Activated CD4-positive, alpha-beta T cell treated with anti-CD3 and anti-CD28 coated beads for 36 hours (primary cell): Measurements from ENCODE around the gene LMOD2. TPM values are rescaled to one million over a fixed set of nuclear protein-coding genes. Genes with fewer than 3 reads are reported as not detected.

ENCODE experiments used
- ATAC-seq: fragments of 200-7000 bp; cut with Tn5 transposase; one replicate; pipeline ENCODE4 v1.10.0; 2021; ENCODE audit warnings: mild to moderate bottlenecking, moderate library complexity
- CTCF ChIA-PET: fragments of 350-600 bp; sonication (Branson Sonifier 250); formaldehyde crosslinking; loops from one replicate; lab custom pipeline; 2021; ENCODE audit warnings: antibody characterized with exemption; lab: Charles Lee
- POLR2A ChIA-PET: fragments of 350-600 bp; sonication (Branson Sonifier 250); formaldehyde crosslinking; loops from one replicate; lab custom pipeline; 2021; ENCODE audit warnings: antibody characterized with exemption, inconsistent platforms; lab: Charles Lee
- DNase-seq: peaks from one replicate; pipeline ENCODE4 v3.0.0-alpha.2; 2020
- H3K27ac Mint-ChIP-seq: one replicate; pipeline ENCODE4 v1.8.0; 2021; ENCODE audit warnings: mixed read lengths
- H3K27me3 Mint-ChIP-seq: one replicate; pipeline ENCODE4 v1.8.0; 2021; ENCODE audit warnings: mixed read lengths
- H3K36me3 Mint-ChIP-seq: one replicate; pipeline ENCODE4 v1.8.0; 2021; ENCODE audit warnings: low read depth, mixed read lengths
- H3K4me1 Mint-ChIP-seq: one replicate; pipeline ENCODE4 v1.8.0; 2021; ENCODE audit warnings: mixed read lengths
- H3K4me3 Mint-ChIP-seq: one replicate; pipeline ENCODE4 v1.8.0; 2021; ENCODE audit warnings: mild to moderate bottlenecking, moderate library complexity, mixed read lengths
- H3K9me3 Mint-ChIP-seq: one replicate; pipeline ENCODE4 v1.8.0; 2021; ENCODE audit warnings: low read depth, mixed read lengths
- intact Hi-C, 2 experiments: fragments of 100-400 bp; cut with DNase I in 1 of 2; cut with micrococcal nuclease in 1 of 2; formaldehyde crosslinking; loops; one replicate each; pipeline versions ENCODE4 v1.14.2 to v1.15.1; 2022 to 2024; cut with DNase I, micrococcal nuclease
- total RNA-seq, 2 experiments: library from RNA; stranded (reverse); gene quantifications; one replicate each; pipeline ENCODE4 v1.2.3, GENCODE V29; 2021

LMOD2 gene
- total RNA-seq, 2 experiments from 2014 or later, result not detected

DNA sequence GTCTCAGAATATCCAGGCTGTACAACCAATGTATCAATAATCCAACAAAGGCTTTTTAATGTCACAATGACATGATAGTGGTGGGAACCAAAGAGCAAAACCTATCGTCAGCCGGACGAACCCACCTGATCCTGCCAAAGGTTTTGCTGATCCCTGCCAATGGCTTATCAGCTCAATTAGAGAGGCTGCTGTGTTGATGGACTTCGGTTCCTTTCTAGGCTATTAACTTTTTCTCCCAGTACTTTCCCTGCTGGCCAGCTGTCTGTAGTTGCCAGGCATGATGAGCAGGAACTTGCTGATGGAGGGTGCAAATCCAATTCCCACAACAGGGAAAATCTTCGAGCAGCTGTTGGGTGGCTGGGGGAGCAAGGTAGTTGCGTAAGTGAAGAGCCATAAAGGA, 2.4 kb downstream of the LMOD2 start:
- Mint-ChIP-seq H3K36me3 (no peaks in the 10 kb centered on the region), H3K27me3 (peaks cover 12% of the 10 kb centered on the region), H3K27ac (no peak overlapping the region), H3K4me1 (no peaks in the 10 kb centered on the region), H3K9me3 (no peaks in the 10 kb centered on the region), H3K4me3 (no peak overlapping the region)
- ChIA-PET POLR2A (no interaction called here), CTCF (no interaction called here)
- no peak for DNase-seq
- no peak for ATAC-seq
- intact Hi-C loops, result no loop called here

DNA sequence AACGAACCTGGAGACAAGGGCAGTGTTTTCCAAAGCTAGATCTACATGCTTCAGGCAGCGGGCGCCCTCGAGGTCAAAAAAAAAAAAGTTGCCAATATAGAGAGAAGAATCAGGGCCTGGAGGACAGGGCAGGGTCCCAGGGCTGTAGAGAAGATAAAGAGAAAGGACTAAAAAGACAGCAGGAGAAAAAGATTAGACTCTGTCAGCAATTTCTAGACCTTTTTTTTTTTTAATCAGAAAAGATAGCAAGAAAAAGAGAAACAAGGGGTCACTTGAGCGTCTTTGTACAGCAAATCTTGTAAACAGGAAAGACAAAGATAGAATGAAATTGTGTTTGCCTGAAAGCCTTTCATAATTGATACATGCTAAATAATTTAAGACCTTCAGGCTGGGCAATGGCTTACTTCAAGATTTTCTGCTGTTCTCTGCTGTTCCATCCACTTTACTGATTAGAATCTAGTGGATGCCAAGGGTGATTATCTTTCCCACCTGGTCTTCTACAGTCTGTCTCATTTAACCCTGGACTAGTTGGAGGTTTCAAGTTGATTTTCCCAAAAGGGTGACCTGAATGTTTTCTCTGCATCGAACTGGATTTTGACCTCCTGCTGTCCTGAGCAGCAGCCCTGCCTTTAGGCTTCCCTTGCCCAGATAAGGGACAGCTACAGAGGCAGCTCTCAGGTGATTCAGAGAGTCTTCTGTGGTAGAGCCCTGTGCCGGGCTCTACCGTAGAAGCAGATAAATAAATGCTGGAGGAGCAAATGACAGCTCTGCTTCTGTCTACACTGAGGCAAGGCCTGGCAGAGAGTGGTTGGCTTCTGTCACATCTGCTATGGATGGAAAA, 5.1 kb downstream of the LMOD2 start:
- ChIA-PET CTCF (interaction anchor here (0.6 kb wide), 1 partner anchor 34 kb away, joined by 3 read pairs; no protein-coding TSS in a partner anchor), POLR2A (no interaction called here)
- Mint-ChIP-seq H3K4me3 (no peak overlapping the region), H3K9me3 (no peaks in the 10 kb centered on the region), H3K27me3 (peaks cover 12% of the 10 kb centered on the region), H3K27ac (no peak overlapping the region), H3K4me1 (no peaks in the 10 kb centered on the region), H3K36me3 (no peaks in the 10 kb centered on the region)
- intact Hi-C loops, result no loop called here
- ATAC-seq (no peak), DNase-seq (no peak)

DNA sequence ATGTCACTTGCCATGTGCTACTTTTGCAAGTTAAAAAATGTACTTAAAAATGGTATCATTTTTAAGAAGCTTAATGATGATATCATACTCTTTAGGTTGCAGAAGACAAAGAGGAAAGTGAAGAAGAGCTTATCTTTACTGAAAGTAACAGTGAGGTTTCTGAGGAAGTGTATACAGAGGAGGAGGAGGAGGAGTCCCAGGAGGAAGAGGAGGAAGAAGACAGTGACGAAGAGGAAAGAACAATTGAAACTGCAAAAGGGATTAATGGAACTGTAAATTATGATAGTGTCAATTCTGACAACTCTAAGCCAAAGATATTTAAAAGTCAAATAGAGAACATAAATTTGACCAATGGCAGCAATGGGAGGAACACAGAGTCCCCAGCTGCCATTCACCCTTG, 6.1 kb downstream of the LMOD2 start:
- intact Hi-C loops, result no loop called here
- POLR2A ChIA-PET, result no interaction called here
- DNase-seq (no peak), ATAC-seq (no peak)
- Mint-ChIP-seq H3K4me3 (no peak overlapping the region), H3K4me1 (no peaks in the 10 kb centered on the region), H3K36me3 (no peaks in the 10 kb centered on the region), H3K27ac (no peak overlapping the region), H3K27me3 (peaks cover 12% of the 10 kb centered on the region), H3K9me3 (no peaks in the 10 kb centered on the region)
- CTCF ChIA-PET, result no interaction called here

DNA sequence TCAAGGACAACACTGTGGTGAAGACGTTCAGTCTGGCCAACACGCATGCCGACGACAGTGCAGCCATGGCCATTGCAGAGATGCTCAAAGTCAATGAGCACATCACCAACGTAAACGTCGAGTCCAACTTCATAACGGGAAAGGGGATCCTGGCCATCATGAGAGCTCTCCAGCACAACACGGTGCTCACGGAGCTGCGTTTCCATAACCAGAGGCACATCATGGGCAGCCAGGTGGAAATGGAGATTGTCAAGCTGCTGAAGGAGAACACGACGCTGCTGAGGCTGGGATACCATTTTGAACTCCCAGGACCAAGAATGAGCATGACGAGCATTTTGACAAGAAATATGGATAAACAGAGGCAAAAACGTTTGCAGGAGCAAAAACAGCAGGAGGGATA, 6.6 kb downstream of the LMOD2 start:
- H3K9me3 Mint-ChIP-seq, result no peaks in the 10 kb centered on the region
- ChIA-PET POLR2A (no interaction called here), CTCF (no interaction called here)
- DNase-seq (no peak), ATAC-seq (no peak)
- H3K27ac Mint-ChIP-seq, result no peak overlapping the region
- no peaks in the 10 kb centered on the region for H3K36me3 Mint-ChIP-seq
- no peak overlapping the region for H3K4me3 Mint-ChIP-seq
- H3K27me3 Mint-ChIP-seq, result peaks cover 12% of the 10 kb centered on the region
- H3K4me1 Mint-ChIP-seq, result no peaks in the 10 kb centered on the region
- intact Hi-C loops, result no loop called here

DNA sequence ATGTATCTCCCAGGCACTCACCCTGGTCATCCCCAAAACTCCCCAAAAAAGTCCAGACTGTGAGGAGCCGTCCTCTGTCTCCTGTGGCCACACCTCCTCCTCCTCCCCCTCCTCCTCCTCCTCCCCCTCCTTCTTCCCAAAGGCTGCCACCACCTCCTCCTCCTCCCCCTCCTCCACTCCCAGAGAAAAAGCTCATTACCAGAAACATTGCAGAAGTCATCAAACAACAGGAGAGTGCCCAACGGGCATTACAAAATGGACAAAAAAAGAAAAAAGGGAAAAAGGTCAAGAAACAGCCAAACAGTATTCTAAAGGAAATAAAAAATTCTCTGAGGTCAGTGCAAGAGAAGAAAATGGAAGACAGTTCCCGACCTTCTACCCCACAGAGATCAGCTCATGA, 7.1 kb downstream of the LMOD2 start:
- no peak overlapping the region for H3K27ac Mint-ChIP-seq
- CTCF ChIA-PET, result interaction anchor here (0.9 kb wide), 1 partner anchor 48 kb away, joined by 4 read pairs; no protein-coding TSS in a partner anchor
- H3K27me3 Mint-ChIP-seq, result peaks cover 12% of the 10 kb centered on the region
- intact Hi-C loops, result no loop called here
- POLR2A ChIA-PET, result no interaction called here
- no peaks in the 10 kb centered on the region for H3K36me3 Mint-ChIP-seq
- no peaks in the 10 kb centered on the region for H3K9me3 Mint-ChIP-seq
- no peaks in the 10 kb centered on the region for H3K4me1 Mint-ChIP-seq
- H3K4me3 Mint-ChIP-seq, result no peak overlapping the region
- no peak for ATAC-seq
- DNase-seq, result no peak

DNA sequence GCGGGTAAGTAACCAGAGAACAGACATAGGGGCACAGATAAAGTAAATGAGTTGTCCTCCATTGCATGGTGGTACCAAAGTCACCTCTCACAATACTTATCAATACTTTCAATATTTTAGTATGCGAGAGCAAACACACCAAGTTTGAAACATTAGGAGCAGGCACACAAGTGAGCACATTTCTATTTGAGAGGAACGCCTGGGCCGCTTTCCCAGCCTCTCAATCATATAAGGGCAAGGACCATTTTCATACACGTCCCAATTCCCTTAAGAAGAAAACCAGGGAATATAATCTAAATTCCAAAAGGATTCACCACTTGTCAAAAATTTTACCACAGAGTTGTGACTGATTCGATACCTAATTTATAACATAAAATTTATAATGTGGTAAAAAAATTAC, 7.5 kb downstream of the LMOD2 start:
- intact Hi-C loops, result no loop called here
- no peak for ATAC-seq
- H3K27ac Mint-ChIP-seq, result no peak overlapping the region
- no peaks in the 10 kb centered on the region for H3K36me3 Mint-ChIP-seq
- DNase-seq, result no peak
- peaks cover 12% of the 10 kb centered on the region for H3K27me3 Mint-ChIP-seq
- POLR2A ChIA-PET, result no interaction called here
- H3K9me3 Mint-ChIP-seq, result no peaks in the 10 kb centered on the region
- H3K4me1 Mint-ChIP-seq, result no peaks in the 10 kb centered on the region
- CTCF ChIA-PET, result interaction anchor here (0.9 kb wide), 1 partner anchor 48 kb away, joined by 4 read pairs; no protein-coding TSS in a partner anchor
- H3K4me3 Mint-ChIP-seq, result no peak overlapping the region

DNA sequence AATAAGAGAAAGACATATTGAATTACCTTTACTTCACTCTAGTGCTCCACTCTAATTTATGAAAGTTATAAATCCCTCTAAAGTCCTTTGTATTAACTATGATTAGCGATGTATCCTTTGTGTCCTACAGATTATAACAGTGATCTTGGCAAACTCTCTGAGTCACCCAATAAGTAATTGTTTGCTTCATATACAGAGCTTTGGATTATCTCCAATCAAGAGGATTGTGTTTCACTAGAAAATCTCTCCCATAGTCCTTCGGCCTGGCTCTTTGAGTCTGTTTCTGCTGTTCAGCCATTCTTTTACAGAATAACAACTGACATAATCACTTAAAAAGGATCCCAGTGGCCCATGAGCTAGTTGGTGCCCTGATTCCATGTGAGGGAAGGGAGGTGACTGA, 9.5 kb downstream of the LMOD2 start:
- ATAC-seq, result no peak
- no peak overlapping the region for H3K27ac Mint-ChIP-seq
- H3K4me1 Mint-ChIP-seq, result no peaks in the 10 kb centered on the region
- H3K27me3 Mint-ChIP-seq, result peaks cover 12% of the 10 kb centered on the region
- no peak overlapping the region for H3K4me3 Mint-ChIP-seq
- H3K36me3 Mint-ChIP-seq, result no peaks in the 10 kb centered on the region
- DNase-seq, result no peak
- intact Hi-C loops, result loop anchor here in 1 of 2 experiments (2.0 kb wide), 1 partner anchor 28 kb away; no protein-coding TSS in a partner anchor
- CTCF ChIA-PET, result interaction anchor here (0.9 kb wide), 1 partner anchor 9 kb away, joined by 3 read pairs; no protein-coding TSS in a partner anchor
- H3K9me3 Mint-ChIP-seq, result no peaks in the 10 kb centered on the region
- POLR2A ChIA-PET, result no interaction called here

DNA sequence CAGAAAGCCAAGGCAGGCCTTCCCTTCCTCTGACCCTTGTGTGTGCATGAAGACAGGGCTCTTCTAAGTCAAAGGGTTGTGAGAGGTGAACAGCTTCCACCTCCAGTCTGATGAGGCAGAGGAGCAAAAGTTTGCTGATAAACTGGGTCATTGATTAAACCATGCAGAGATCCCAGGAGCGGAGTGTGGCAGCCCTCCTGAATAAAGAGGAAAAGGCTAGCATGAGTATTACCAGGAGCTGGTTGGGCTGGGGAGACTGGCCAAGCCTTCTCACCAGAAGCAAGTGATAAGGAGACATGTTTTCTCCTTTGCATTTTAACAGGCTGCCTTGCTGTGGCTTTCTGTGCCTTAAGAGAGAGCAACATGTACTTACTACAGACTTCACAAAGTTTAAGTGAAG, 10.2 kb downstream of the LMOD2 start:
- Mint-ChIP-seq H3K36me3 (no peaks in the 10 kb centered on the region), H3K27me3 (peaks cover 9% of the 10 kb centered on the region), H3K4me3 (no peak overlapping the region), H3K4me1 (no peaks in the 10 kb centered on the region), H3K9me3 (no peaks in the 10 kb centered on the region), H3K27ac (no peak overlapping the region)
- ChIA-PET POLR2A (no interaction called here), CTCF (no interaction called here)
- no peak for DNase-seq
- intact Hi-C loops, result loop anchor here in 1 of 2 experiments (2.0 kb wide), 1 partner anchor 27 kb away; no protein-coding TSS in a partner anchor
- no peak for ATAC-seq

DNA sequence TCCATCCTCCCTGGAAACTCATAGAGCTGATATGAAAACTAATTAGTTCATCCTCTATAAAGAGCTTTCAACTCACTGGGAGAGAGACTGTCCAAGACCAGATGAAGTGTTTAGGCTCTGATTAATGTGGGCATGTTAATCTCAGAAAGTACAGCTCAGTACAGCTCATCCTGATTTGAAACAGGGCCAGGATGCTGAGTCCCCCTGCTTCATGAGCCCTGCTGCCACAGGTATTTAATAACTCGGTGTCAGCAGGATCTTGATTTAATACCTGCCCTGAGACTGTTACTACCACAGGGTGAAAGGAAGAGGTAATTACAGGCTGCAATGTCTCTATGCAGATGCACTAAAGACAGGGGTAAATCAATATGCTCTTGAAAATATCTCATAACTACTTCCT, 10.8 kb downstream of the LMOD2 start:
- DNase-seq (no peak), ATAC-seq (no peak)
- Mint-ChIP-seq H3K36me3 (no peaks in the 10 kb centered on the region), H3K27me3 (peaks cover 9% of the 10 kb centered on the region), H3K9me3 (no peaks in the 10 kb centered on the region), H3K4me3 (no peak overlapping the region), H3K4me1 (no peaks in the 10 kb centered on the region), H3K27ac (no peak overlapping the region)
- intact Hi-C loops, result no loop called here
- POLR2A ChIA-PET, result no interaction called here
- CTCF ChIA-PET, result interaction anchor here (0.7 kb wide), 1 partner anchor 20 kb away, joined by 4 read pairs; no protein-coding TSS in a partner anchor

DNA sequence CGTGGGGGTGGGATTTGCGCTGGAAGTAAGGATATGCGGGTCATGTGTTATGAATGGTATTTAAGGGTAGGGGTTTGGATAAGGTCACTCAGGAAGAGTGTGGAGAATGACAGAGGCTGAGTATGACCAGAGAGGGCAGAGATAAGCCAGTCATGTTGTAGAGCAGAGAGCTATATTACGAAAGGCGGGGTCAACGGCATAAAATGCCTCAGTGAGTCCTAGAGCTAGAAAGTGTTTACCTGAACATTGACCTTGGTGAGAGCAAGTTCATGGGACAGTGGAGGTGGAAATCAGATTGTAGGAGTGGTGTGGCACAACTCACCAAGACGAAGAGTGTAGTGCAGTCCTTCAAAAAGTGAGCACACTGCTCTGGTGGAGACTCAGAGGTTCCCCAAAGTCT, 13.8 kb downstream of the LMOD2 start:
- ChIA-PET CTCF (interaction anchor here (0.6 to 1.2 kb wide), 2 partner anchors 46 to 203 kb away, joined by 3 read pairs; no protein-coding TSS in a partner anchor), POLR2A (no interaction called here)
- Mint-ChIP-seq H3K4me3 (no peak overlapping the region), H3K9me3 (no peaks in the 10 kb centered on the region), H3K27ac (no peak overlapping the region), H3K4me1 (no peaks in the 10 kb centered on the region), H3K36me3 (no peaks in the 10 kb centered on the region), H3K27me3 (no peaks in the 10 kb centered on the region)
- no peak for ATAC-seq
- intact Hi-C loops, result no loop called here
- no peak for DNase-seq

DNA sequence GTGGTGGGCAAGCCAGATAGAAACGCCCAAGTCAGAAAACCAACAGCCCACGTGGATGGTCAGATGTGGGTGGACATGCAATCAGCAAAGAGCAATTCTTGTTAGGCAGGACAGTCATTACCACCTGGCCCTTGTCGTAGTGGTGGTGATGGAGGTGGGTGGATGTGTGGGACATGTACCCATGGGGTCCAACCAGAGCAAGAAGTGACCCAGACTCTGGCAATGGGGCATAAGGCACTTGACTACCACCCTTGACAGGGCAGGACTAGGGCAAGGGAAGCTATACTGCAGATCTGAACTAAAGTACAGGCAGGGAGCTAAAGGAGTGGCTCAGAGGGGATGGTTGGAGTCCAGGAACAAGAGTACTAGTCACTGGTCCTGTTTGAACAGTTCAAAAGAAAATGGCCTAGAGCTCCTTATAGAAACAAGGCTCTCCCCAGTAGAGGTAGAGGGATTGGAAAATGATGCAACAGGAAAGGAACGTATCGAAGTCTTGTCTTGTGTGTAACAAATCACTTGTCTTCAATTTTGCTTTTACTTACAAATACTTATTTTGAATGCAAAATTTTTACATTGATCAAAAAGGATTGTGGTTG, 17.6 kb downstream of the LMOD2 start:
- Mint-ChIP-seq H3K9me3 (no peaks in the 10 kb centered on the region), H3K4me3 (no peak overlapping the region), H3K4me1 (no peaks in the 10 kb centered on the region), H3K27ac (no peak overlapping the region), H3K27me3 (no peaks in the 10 kb centered on the region), H3K36me3 (no peaks in the 10 kb centered on the region)
- ChIA-PET POLR2A (no interaction called here), CTCF (interaction anchor here (1.2 kb wide), 1 partner anchor 8 kb away, joined by 3 read pairs; no protein-coding TSS in a partner anchor)
- DNase-seq (no peak), ATAC-seq (no peak)
- intact Hi-C loops, result no loop called here
